ENCODE results near the gene AKAP8L.
"Not testable (repeated sequence)": the region's sequence is repeated elsewhere in the genome, so short reads cannot be mapped to it uniquely, and the experiment has no call there.

AKAP8L gene

GRCh38 chr19:15352535-15352934 is 66.3 kb downstream of the AKAP8L start:
- FAIRE-seq, result not testable (repeated sequence)

- FAIRE-seq, result not testable (repeated sequence)
Observed at GRCh38 chr19:15341328-15341727, 77.5 kb downstream of the AKAP8L start.

- no peak for FAIRE-seq
Observed at GRCh38 chr19:15340086-15340485, 78.7 kb downstream of the AKAP8L start.

- FAIRE-seq, result no peak
Observed at GRCh38 chr19:15337202-15337601, 81.6 kb downstream of the AKAP8L start.

GRCh38 chr19:15335992-15336391 is 82.8 kb downstream of the AKAP8L start:
- FAIRE-seq, result not testable (repeated sequence)

- no peak for FAIRE-seq
Observed at GRCh38 chr19:15332311-15332996, 86.3 kb downstream of the AKAP8L start, which contains the start of gene BRD4. Gene BRD4, minus strand, starts transcription at chr19:15332539. Its CDS starts 59,440 bp downstream, at chr19:15273099.

- FAIRE-seq, result no peak
Observed at GRCh38 chr19:15331419-15332310, 87.1 kb downstream of the AKAP8L start.

- FAIRE-seq, result no peak
Observed at GRCh38 chr19:15330801-15331418, 87.9 kb downstream of the AKAP8L start.

Data from colon (tissue), 2 donors.